ENCODE data around the gene STX8.
A peak's percentile ranks its signal among the peaks of the same experiment; 100 is the strongest.

STX8 gene

DNA sequence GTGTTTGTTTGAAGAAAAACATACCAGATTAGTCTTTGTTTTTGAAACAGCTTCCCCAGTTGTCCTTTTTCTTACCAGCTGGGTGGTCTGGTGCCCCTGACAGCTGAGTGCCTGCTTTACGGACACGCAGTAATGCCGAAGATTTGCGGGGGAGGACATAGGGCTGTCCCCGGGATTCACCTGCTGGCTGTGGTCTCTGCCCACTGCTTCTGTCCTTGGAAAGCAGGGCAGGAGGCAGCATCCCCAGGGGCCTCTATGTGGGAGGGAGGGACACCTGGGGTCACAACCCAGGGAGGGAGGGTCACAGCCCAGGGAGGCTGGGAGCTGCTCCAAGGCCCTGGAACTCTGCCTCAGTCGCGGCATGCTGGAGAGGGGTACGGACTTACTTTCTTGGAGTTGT, 332.6 kb downstream of the STX8 start:
- H3K27ac ChIP-seq: no peak overlapping the region
- TF ChIP-seq, protein P1, sequence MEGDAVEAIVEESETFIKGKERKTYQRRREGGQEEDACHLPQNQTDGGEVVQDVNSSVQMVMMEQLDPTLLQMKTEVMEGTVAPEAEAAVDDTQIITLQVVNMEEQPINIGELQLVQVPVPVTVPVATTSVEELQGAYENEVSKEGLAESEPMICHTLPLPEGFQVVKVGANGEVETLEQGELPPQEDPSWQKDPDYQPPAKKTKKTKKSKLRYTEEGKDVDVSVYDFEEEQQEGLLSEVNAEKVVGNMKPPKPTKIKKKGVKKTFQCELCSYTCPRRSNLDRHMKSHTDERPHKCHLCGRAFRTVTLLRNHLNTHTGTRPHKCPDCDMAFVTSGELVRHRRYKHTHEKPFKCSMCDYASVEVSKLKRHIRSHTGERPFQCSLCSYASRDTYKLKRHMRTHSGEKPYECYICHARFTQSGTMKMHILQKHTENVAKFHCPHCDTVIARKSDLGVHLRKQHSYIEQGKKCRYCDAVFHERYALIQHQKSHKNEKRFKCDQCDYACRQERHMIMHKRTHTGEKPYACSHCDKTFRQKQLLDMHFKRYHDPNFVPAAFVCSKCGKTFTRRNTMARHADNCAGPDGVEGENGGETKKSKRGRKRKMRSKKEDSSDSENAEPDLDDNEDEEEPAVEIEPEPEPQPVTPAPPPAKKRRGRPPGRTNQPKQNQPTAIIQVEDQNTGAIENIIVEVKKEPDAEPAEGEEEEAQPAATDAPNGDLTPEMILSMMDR (IDR thresholded peaks at IDR 0.05): no peak
- no peak for TF ChIP-seq ZFX (IDR thresholded peaks at IDR 0.05; ENCODE audit: borderline replicate concordance)

DNA sequence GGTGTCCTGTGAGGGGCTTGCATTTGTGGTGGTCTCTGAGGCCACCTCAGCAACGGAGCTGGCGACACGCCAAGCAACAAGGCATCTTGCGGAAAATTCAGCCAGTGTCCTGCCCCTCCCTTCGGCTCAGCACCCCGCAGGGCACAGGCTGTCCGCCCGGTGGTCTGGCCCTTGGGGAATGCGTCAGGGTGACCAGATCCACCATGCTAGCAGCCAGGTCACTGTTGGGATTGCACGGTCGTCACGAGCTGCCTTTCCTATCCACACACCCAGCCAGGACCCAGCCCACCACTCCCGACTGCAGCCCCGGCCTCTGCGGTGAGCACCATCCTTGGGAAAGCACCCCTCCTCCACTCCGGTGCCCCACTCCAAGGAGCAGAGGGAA, 333.1 kb downstream of the STX8 start:
- no peak overlapping the region for H3K27ac ChIP-seq
- TF ChIP-seq, protein P1 (IDR thresholded peaks at IDR 0.05): no peak
- no peak for TF ChIP-seq ZFX (IDR thresholded peaks at IDR 0.05; ENCODE audit: borderline replicate concordance)

DNA sequence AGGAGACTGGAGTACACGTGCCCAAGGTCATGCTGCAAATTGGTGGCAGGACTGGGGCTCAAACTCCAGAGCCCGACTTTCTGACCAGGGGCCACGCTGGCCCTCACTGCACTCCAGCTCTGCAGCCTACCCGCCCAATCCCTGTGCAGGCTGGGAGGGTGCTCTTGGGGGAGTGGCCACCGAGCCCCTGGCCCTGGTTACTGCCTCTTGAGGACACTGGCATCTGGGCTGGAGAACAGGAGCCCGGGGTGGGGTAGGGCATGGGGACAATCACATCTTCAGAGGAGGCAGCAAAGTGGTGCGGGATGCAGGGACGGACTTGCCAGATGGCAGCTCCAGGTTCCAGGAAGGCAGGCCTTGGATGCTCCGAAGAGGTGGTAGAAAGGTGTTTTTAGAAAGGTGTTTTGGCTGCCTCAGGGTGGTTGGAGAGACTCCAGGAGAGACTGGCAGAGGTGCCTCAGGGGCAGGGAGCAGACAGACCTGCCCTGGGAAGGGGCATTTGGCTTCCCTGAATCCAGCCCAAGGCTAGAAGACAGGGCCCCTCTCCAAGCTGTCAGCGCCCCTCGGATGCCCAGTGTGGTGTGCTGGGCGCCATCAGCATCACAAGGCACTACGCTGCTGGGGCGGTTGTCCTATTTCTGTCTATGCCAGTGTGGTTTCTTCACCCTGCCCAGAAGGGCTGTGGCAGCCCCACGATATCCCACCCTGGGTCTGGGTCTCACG, 333.7 kb downstream of the STX8 start:
- TF ChIP-seq, protein P1 (IDR thresholded peaks at IDR 0.05): no peak
- no peak for TF ChIP-seq ZFX (IDR thresholded peaks at IDR 0.05; ENCODE audit: borderline replicate concordance)
- no peak overlapping the region for H3K27ac ChIP-seq

DNA sequence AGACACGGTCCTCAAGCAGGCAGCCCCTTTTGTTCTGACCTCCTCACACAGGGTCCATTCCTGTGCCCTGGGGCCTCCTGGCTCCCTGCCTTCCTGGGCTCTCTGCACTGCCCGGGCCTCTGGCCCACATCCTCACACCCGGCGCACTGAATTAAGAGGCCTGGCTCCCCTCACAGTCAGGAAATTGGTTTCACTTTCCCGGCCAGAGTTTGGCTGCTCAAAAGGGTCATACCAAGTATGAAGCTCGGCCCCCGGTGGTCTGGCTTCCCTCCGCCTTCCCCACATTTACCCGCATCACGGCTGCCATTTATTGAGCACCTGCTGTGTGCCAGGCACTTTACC, 334.3 kb downstream of the STX8 start:
- no peak overlapping the region for H3K27ac ChIP-seq
- TF ChIP-seq ZFX (IDR thresholded peaks at IDR 0.05; ENCODE audit: borderline replicate concordance): no peak
- TF ChIP-seq, protein P1 (IDR thresholded peaks at IDR 0.05): no peak

DNA sequence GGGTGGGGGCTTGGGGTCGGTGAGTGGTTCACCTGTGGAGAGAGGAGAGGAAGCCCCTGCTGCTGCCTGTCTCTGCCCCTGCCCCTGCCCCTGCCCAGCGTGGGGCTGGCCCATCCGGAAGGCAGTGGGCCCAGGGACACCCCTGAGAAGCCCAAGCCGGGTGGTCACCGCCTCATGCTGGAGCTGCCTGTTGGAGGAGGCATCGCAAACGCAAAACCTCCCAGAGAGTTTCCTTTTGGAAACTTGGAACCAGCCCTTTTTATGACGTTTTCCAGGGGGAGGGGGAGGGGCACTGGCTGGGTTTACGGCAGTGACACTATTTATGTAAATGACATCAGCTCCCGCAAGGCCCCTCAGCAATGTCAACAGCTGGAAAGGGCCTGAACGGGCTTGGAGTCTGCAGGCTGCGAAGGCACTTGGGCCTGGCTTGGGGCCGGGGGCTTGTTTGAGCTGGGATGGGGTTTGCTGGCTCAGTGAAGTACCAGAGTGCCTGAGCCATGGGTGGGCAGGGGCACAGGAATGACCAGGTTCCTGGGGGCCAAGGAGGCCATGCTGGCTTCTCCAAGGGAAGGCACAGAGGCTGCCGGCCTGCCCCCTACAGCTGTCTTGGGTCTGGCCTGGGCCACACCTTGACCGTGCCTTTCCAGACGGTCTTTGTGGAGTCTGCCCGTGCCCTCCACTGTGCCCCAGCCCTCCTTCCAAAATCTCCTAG, 334.8 kb downstream of the STX8 start:
- peak overlapping the region; percentile 34 for H3K27ac ChIP-seq
- TF ChIP-seq ZFX (IDR thresholded peaks at IDR 0.05; ENCODE audit: borderline replicate concordance): no peak
- TF ChIP-seq, protein P1 (IDR thresholded peaks at IDR 0.05): no peak

DNA sequence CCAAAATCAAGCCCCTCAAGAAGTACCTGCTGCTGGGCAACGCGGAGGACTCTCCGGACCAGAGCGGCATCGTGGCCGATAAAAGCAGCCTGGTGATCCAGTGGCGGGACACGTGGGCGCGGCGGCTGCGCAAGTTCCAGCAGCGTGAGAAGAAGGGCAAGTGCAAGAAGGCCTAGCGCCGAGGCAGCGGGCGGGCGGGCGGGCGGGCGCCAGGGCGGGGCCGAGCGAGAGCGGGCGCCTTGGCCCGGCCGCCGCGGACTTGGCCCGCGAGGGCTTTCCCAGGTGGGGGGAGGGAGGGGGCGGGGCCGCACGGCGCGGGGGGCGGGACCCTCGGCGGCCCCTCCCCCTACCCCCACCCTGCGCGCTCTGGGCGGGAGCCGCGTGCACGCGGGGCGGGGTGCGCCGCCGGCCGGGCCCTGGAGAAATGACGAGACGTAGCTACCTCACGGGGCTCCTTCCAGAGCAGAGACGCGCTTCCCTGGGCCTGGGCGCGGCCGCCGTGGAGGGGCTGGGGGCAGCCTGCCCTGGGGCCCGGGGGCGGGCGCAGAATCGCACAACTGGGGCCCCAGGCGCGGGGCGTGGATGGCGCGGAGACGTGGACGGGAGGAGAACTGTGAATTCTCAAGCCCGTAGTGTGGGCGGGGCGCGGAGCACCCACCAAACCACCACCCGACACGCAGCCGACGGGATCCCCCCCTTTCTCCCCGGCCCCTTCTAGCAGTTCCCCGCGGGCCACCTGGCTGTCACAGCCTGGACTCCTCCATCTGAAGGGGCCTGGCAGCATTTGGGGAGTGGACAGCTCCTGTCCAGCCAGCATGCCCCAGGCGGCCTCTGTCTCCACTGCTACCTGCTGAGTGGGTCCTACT, 335.6 kb downstream of the STX8 start:
- H3K27ac ChIP-seq: peak overlapping the region; percentile 34
- TF ChIP-seq ZFX (IDR thresholded peaks at IDR 0.05; ENCODE audit: borderline replicate concordance): no peak
- TF ChIP-seq, protein P1 (IDR thresholded peaks at IDR 0.05): no peak

Data from 22Rv1 (cell line).